Measurements from ENCODE around the gene ATP9A.
"Not testable (repeated sequence)": the region's sequence is repeated elsewhere in the genome, so short reads cannot be mapped to it uniquely, and the experiment has no call there.

Gene ATP9A

GRCh38 chr20:51697096-51697826 is 70.9 kb downstream of the ATP9A start:
- in situ Hi-C loops (cut with HindIII; ENCODE audit: low sequenced_read_pairs) = no loop called here

- in situ Hi-C loops (cut with HindIII; ENCODE audit: low sequenced_read_pairs) = no loop called here
Observed at GRCh38 chr20:51696304-51697071, 71.7 kb downstream of the ATP9A start.

DNA sequence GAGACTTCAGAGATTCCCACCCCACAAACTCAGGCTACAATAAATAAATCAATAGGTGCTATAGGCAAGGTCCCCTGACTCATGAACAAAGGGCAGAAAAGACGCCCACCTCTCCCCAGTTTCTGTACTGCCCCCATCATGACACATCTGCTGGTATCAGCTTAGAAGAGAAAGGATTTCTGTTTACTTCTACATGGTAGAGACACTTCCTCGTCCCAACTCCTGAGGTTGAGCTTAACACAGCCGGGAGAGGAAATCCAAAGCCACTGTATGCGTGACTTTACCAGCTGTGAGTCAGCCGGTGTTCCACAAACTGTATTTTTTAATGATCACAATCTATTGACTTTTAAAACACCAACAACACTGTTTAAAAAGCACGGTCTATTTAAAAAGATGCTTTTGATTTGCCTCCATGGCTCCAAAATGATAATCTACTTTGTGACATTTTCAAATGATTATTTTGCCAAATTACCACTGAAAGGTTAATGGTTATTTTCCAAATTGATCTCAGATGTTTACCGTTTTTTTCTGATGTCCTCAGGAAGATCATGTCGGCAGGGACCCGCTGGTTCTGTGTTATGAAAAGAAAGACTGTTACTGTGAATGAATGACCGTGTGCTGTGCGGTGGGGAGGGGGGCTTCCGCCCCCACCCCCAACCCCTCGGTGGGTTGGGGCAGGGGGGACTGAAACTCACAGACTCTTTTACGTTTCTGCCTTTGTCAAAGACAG is 72.5 kb downstream of the ATP9A start:
- in situ Hi-C loops (cut with HindIII; ENCODE audit: low sequenced_read_pairs) = no loop called here

DNA sequence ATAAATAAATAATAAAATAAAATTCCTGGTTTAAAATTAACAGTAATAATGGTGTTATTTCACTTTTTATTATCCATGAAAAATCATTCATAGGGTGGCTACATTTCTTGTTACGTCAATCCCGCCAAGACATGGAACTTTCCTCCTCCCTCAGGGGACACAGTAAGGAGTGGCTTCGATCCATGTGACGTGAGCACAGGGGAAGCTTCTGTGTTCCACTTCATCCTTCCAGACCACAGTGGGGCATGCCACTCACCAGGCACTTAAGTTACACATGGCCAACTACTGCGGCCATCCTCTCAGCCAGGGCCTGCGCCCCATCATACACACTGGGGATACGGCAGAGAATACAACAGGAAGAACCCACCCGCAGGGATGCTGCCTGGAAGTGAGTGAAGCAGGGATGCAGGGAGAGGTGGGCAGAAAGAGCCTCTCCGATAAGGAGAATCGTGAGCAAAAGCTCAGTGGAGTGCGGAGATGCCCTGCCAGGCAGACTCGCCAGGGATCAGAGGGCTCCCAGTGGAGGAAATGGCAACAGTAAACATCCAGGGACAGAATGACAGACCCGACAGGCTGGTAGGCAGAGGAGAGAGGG is 75.3 kb downstream of the ATP9A start:
- in situ Hi-C loops (cut with HindIII; ENCODE audit: low sequenced_read_pairs) = no loop called here

DNA sequence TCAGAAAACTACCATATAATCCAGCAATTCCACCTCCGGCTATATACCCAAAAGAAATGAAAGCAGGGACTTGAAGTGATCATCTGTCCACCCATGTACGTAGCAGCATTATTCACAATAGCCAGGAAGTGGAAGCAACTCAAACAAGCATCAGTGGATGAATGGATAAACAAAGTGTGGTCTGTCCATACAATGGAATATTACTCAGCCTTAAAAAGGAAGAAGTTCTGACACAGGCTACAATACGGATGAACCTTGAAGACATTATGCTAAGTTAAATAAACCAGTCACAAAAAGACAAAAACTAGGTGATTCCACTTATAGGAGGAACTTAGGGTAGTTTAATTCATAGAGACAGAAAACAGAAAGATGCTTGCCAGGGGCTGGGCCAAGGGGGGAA is 76.5 kb downstream of the ATP9A start:
- in situ Hi-C loops (cut with HindIII; ENCODE audit: low sequenced_read_pairs) = no loop called here

DNA sequence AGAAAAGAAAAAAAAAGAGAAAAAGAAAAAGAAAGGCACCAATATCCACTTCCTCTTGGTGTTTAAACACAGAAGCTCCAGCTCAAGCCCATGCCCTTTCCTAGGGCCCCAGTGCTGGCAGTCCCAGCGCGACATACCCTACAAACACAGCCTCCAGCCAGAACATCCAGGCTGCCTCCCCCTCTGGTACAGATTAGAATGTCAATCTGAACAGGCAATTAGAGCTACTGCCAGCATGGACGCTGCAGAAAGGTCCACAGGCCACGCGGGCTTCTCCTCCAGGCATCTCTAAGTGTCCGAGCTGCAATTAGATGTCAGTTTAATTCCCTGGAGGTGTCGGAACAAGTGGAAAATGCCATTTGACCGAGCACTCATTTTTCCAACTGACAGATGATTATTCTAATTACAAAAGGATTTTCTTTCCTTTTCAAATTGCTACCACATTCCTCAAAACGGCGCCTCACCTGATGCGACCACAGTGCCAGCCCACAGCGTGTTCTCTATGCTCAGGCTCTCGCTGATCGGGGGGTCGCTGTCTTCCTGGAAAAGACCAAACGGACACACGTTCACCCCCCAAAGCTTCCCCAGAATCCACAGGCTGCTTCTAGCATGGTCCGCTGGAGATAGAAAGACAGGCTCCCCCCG is 79.5 kb downstream of the ATP9A start:
- in situ Hi-C loops (cut with HindIII; ENCODE audit: low sequenced_read_pairs) = no loop called here

- in situ Hi-C loops (cut with HindIII; ENCODE audit: low sequenced_read_pairs) = no loop called here
Observed at GRCh38 chr20:51687630-51688029, 80.6 kb downstream of the ATP9A start.

GRCh38 chr20:51687108-51687507 is 81.1 kb downstream of the ATP9A start:
- in situ Hi-C loops (cut with HindIII; ENCODE audit: low sequenced_read_pairs) = no loop called here

DNA sequence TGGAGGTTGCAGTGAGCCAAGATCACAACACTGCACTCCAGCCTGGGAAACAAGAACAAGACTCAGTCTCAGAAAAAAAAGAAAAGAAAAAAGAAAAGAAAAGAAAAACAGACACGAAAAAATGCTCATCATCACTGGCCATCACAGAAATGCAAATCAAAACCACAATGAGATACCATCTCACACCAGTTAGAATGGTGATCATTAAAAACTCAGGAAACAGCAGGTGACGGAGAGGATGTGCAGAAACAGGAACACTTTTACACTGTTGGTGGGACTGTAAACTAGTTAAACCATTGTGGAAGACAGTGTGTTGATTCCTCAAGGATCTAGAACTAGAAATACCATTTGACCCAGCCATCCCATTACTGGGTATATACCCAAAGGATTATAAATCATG is 82.7 kb downstream of the ATP9A start:
- in situ Hi-C loops (cut with HindIII; ENCODE audit: low sequenced_read_pairs) = not testable (repeated sequence)

GRCh38 chr20:51680067-51680749 is 88.0 kb downstream of the ATP9A start:
- in situ Hi-C loops (cut with HindIII; ENCODE audit: low sequenced_read_pairs) = no loop called here

DNA sequence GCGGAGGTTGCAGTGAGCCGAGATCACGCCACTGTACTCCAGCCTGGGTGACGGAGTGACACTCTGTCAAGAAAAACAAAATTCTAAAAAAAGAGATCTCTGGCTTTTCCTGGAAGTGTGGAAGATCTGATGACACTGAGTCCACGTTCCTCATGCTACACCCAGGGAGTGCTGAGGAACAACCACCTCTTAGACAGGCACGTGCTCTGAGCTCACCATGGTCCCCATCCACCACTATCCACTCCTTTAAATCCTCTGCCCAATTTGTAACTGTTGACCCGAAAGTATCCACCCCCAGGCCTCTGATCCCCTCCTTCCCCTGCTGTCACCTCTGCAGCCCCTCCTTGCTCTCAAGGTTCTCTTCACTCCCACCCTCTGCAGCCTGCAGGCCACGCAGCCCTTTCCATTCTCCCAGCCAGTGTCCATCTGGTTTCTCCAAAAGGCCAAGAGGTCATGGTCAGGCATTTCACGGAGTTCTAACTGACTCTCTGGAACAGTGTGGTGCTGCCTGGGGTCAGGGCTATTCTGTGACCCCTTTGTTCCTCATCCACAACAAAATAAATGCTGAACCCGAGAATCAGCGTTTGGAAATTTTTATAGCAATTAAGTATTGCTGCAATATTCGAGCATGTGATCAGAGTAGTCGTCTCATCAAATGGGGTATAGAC is 88.8 kb downstream of the ATP9A start:
- in situ Hi-C loops (cut with HindIII; ENCODE audit: low sequenced_read_pairs) = no loop called here

GRCh38 chr20:51678026-51678697 is 90.0 kb downstream of the ATP9A start:
- in situ Hi-C loops (cut with HindIII; ENCODE audit: low sequenced_read_pairs) = no loop called here

- in situ Hi-C loops (cut with HindIII; ENCODE audit: low sequenced_read_pairs) = no loop called here
Observed at GRCh38 chr20:51668947-51669346, 99.2 kb downstream of the ATP9A start.

DNA sequence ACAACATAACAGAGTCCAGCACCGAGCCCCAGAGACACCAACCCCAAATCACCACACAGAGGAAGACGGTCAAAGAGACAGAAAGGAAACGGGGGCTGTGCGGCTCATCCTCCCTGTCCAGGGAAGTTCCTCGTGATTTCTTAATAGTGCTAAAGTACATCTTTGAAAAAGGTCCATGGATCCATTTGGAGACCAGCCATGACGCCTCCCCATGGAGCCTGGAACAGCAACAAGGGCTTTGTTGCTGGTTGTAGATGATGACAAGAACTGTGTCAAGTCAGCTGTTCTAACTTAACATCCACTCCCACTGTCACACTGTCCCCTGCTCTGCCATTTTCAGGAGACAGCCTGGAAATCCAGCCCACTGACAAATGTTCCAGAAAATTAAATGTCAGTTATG is 99.7 kb downstream of the ATP9A start:
- in situ Hi-C loops (cut with HindIII; ENCODE audit: low sequenced_read_pairs) = no loop called here

DNA sequence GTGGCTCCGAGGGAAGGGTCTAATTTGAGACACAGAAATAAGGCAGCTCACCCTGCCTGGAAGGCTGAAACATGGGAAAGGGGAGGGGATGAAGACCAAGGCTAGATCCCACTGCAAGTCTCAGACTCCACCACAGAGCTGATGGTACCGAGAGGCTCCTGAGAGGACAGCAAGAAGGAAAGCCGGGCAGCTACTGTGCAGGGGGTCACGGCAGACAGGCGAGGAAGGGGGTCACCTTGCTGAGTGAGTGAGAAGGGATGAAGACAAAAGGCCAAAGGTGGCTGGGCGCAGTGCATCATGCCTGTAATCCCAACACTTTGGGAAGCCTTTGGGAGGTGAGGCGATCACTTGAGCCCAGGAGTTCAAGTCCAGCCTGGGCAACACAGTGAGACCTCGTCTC is 100.7 kb downstream of the ATP9A start:
- in situ Hi-C loops (cut with HindIII; ENCODE audit: low sequenced_read_pairs) = no loop called here

DNA sequence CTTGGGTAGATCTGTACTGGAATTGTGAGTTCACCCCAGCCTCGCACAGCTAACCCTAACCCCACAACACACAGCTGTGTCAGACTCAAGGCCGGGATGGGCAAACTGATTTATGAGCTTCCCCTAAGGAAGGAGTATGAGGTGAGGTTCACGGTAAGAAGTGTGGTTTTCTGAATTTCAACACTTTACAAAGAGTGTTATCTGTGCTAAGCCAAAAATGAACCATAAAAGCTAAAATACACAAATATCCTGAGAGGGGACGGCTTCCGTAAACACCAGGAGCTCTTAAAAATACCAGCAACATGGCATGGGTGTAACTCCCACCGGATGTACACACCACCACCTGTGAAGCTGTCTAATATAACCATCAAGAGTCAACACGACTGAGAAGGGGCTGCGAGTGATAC is 101.2 kb downstream of the ATP9A start:
- in situ Hi-C loops (cut with HindIII; ENCODE audit: low sequenced_read_pairs) = no loop called here

GRCh38 chr20:51666126-51666525 is 102.1 kb downstream of the ATP9A start:
- in situ Hi-C loops (cut with HindIII; ENCODE audit: low sequenced_read_pairs) = no loop called here

DNA sequence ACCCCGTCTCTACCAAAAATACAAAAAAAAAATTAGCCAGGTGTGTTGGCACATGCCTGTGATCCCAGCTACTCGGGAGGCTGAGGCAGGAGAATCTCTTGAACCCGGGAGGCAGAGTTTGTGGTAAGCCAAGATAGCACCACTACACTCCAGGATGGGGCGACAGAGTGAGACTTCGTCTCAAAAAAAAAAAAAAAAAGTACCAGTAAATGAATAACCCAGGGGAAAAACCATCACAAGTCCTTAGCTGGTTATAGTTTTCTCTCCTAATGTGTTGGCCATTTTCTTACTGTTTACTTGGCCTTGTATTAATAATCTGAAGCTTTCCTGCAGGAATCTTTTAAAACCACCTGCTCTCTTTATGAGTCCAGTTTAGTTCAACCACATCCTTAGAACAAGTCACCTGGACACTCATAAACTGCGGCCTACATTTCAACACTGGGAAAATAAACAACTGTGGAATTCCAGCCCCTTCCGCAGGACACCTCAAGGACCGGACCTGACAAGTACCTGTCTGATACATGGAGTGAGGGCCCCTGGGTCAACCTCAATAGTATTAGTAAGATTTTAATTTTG is 102.6 kb downstream of the ATP9A start:
- in situ Hi-C loops (cut with HindIII; ENCODE audit: low sequenced_read_pairs) = no loop called here

DNA sequence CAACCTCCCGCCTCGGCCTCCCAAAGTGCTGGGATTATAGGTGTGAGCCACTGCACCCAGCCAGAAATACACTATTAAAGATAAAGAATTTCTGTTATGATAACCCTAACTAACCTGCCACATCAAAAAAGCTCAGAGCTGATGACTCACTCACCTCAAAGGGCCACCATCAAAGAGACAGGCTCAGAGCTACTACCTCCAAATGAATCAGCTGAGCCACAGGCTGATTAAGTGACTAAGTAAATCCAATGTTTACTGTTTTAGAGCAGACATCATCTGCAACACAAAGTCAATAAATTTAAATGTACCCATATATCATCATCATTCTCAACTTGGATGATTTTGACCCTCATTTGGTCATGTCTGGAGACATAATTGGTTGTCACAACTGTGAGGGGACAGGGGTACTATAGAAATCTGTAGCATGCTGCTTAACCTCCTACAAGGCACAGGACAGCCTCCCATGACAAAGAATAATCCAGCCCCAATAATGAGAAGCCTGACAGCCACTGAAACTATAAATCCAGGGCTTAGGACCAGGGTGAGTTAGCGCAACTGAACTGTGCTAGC is 106.5 kb downstream of the ATP9A start:
- in situ Hi-C loops (cut with HindIII; ENCODE audit: low sequenced_read_pairs) = no loop called here

Data from DLD1 (cell line).